GM23338 (cell line): ENCODE results near the gene ENDOV. TPM values are rescaled to one million over a fixed set of nuclear protein-coding genes. Genes with fewer than 3 reads are reported as not detected.

Experiments used
- ATAC-seq: fragments of 200-7000 bp; cut with Tn5 transposase; 3 replicates; pipeline ENCODE4 v1.9.1; 2020
- DNase-seq: peaks from one replicate; pipeline ENCODE4 v3.0.0-alpha.2; 2015; ENCODE audit warnings: low spot score
- H2AFZ ChIP-seq: fragments of 200-600 bp; sonication (generic); 2 replicates; pipeline ENCODE4 v1.8.0; 2016; ENCODE audit warnings: antibody characterized with exemption, mild to moderate bottlenecking, moderate library complexity
- H3F3A ChIP-seq: fragments of 200-600 bp; sonication (generic); replicated peaks from 2 replicates; pipeline ENCODE4 v1.8.0; 2017; ENCODE audit warnings: antibody characterized with exemption, mixed run types, low read depth
- H3K27ac ChIP-seq: fragments of 200-600 bp; sonication (generic); 2 replicates; pipeline ENCODE4 v1.6.1; 2016; ENCODE audit warnings: low read depth
- H3K27me3 ChIP-seq: fragments of 200-600 bp; sonication (generic); 2 replicates; pipeline ENCODE4 v1.8.0; 2016; ENCODE audit warnings: mild to moderate bottlenecking, mixed run types, moderate library complexity; ENCODE audit not compliant: insufficient read depth
- H3K36me3 ChIP-seq: fragments of 200-600 bp; sonication (generic); 2 replicates; pipeline ENCODE4 v1.8.0; 2016; ENCODE audit warnings: mild to moderate bottlenecking; ENCODE audit not compliant: insufficient read depth
- H3K4me1 ChIP-seq: fragments of 200-600 bp; sonication (generic); 2 replicates; pipeline ENCODE4 v1.8.0; 2016; ENCODE audit warnings: mild to moderate bottlenecking, moderate library complexity; ENCODE audit not compliant: insufficient read depth
- H3K4me2 ChIP-seq: fragments of 200-600 bp; sonication (generic); 2 replicates; pipeline ENCODE4 v1.7.1; 2017; ENCODE audit warnings: mixed run types
- H3K4me3 ChIP-seq: fragments of 200-600 bp; sonication (generic); 2 replicates; pipeline ENCODE4 v1.6.1; 2016; ENCODE audit warnings: mixed run types
- H3K79me2 ChIP-seq: fragments of 200-600 bp; sonication (generic); replicated peaks from 2 replicates; pipeline ENCODE4 v1.8.0; 2017; ENCODE audit warnings: mild to moderate bottlenecking; ENCODE audit not compliant: insufficient read depth
- H3K9me2 ChIP-seq: fragments of 200-600 bp; sonication (generic); 2 replicates; pipeline ENCODE4 v1.8.0; 2017; ENCODE audit not compliant: insufficient read depth
- H4K20me1 ChIP-seq: fragments of 200-600 bp; sonication (generic); replicated peaks from 2 replicates; pipeline ENCODE4 v1.8.0; 2017; ENCODE audit warnings: mild to moderate bottlenecking; ENCODE audit not compliant: insufficient read depth
- H3K27ac Mint-ChIP-seq: 2 replicates; pipeline ENCODE4 v1.8.0; 2020; ENCODE audit warnings: inconsistent platforms, mild to moderate bottlenecking, moderate library complexity, mixed read lengths
- H3K27me3 Mint-ChIP-seq: 3 replicates; pipeline ENCODE4 v1.8.0; 2022; ENCODE audit warnings: low read depth, mild to moderate bottlenecking, moderate library complexity, mixed read lengths, inconsistent platforms; ENCODE audit not compliant: insufficient read depth, poor library complexity
- H3K36me3 Mint-ChIP-seq: 3 replicates; pipeline ENCODE4 v1.8.0; 2021; ENCODE audit warnings: low read depth, mild to moderate bottlenecking, inconsistent platforms, moderate library complexity, mixed read lengths
- H3K4me1 Mint-ChIP-seq: 3 replicates; pipeline ENCODE4 v1.8.0; 2020; ENCODE audit warnings: mild to moderate bottlenecking, inconsistent platforms, mixed read lengths
- H3K4me3 Mint-ChIP-seq: 3 replicates; pipeline ENCODE4 v1.8.0; 2021; ENCODE audit warnings: moderate library complexity, mild to moderate bottlenecking, inconsistent platforms, mixed read lengths
- H3K9me3 Mint-ChIP-seq: 3 replicates; pipeline ENCODE4 v1.8.0; 2020; ENCODE audit warnings: moderate library complexity, mild to moderate bottlenecking, inconsistent platforms, mixed read lengths
- CREB1 ChIP-seq: fragments of 250-450 bp; sonication (Bioruptor Pico); IDR thresholded peaks from 2 replicates; pipeline ENCODE4 v1.5.0; 2020; ENCODE audit warnings: low read depth, mild to moderate bottlenecking, moderate library complexity
- EZH2 ChIP-seq: fragments of 200-600 bp; sonication (generic); IDR thresholded peaks from one replicate; pipeline ENCODE4 v1.8.0; 2017; ENCODE audit warnings: antibody characterized with exemption, mild to moderate bottlenecking, low read depth; ENCODE audit not compliant: unreplicated experiment
- EZH2phosphoT487 ChIP-seq: fragments of 200-600 bp; sonication (generic); IDR thresholded peaks from one replicate; pipeline ENCODE4 v1.8.1; 2018; ENCODE audit warnings: antibody characterized with exemption; ENCODE audit not compliant: unreplicated experiment
- JUNB ChIP-seq: IDR thresholded peaks from one replicate; pipeline ENCODE4 v1.6.1; 2016; ENCODE audit warnings: antibody characterized with exemption; ENCODE audit not compliant: unreplicated experiment
- NANOG ChIP-seq: IDR thresholded peaks from 2 replicates; pipeline ENCODE4 v1.6.1; 2016; ENCODE audit warnings: antibody characterized with exemption, borderline replicate concordance
- POLR2AphosphoS5 ChIP-seq: IDR thresholded peaks from 2 replicates; pipeline ENCODE4 v1.6.1; 2016; ENCODE audit warnings: antibody characterized with exemption, low read depth
- ZNF114 ChIP-seq: fragments of 250-450 bp; sonication (Bioruptor Pico); IDR thresholded peaks from 2 replicates; pipeline ENCODE4 v1.5.0; 2020; ENCODE audit warnings: mild to moderate bottlenecking, moderate library complexity
- ZNF331 ChIP-seq: fragments of 250-450 bp; sonication (Bioruptor Pico); IDR thresholded peaks from 2 replicates; pipeline ENCODE4 v1.5.0; 2020; ENCODE audit warnings: low read depth, mild to moderate bottlenecking, moderate library complexity
- polyA plus RNA-seq: library from polyadenylated mRNA; unstranded; fragments of >200 nt; fragmentation: Nextera tagmentation; extraction: Ambion mirVana; gene quantifications from 2 replicates; pipeline ENCODE4 v1.2.1, GENCODE V29; 2016
- total RNA-seq: library from RNA; depleted of rRNA; stranded (reverse); fragments of >200 nt; shearing (Covaris generic); gene quantifications from 2 replicates; pipeline ENCODE4 v1.2.3, GENCODE V29; 2014
- TF ChIP-seq, protein P1 (sequence below): IDR thresholded peaks from one replicate; pipeline ENCODE4 v1.6.1; 2018; ENCODE audit warnings: antibody characterized with exemption; ENCODE audit not compliant: unreplicated experiment
- TF ChIP-seq, protein P2 (sequence below): IDR thresholded peaks from 2 replicates; pipeline ENCODE4 v1.6.1; 2016; ENCODE audit warnings: antibody characterized with exemption
- TF ChIP-seq, protein P3 (sequence below), 2 experiments: fragments of 200-600 bp in 1 of 2; sonication (generic) in 1 of 2; conservative IDR thresholded peaks; 2 replicates each; pipeline versions ENCODE4 v1.5.1 to v1.6.1; 2016 to 2017; ENCODE audit warnings: antibody characterized with exemption in 2 of 2, low read depth in 2 of 2, mild to moderate bottlenecking in 2 of 2, moderate library complexity in 1 of 2
- TF ChIP-seq, protein P4 (sequence below): fragments of 250-450 bp; sonication (Bioruptor Pico); IDR thresholded peaks from 2 replicates; pipeline ENCODE4 v1.5.0; 2020; ENCODE audit warnings: mild to moderate bottlenecking, moderate library complexity

Gene ENDOV
- total and polyA plus RNA-seq, 2 experiments from 2014 or later = 11.5 to 16.1 TPM

DNA sequence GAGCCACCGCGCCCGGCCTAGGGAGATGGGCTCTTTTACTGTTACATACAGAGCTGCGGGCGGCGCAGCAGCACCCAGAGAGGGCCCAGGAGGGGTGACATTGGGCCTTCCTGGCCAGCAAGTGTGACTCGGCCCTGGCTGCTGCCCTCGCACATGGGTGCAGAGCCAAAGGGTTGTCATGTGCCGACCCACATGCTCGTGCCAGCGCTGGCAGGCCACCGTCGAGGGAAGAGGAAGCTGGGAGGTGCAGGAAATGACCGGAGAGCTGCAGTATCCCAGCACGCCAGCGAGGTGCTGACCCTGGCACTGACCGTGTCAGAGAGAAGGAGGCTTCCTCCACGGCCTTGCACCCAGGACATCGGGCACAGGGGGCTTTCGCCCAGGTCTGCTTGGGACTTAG is 8.0 kb downstream of the ENDOV start (continued):
- TF ChIP-seq, protein P1, sequence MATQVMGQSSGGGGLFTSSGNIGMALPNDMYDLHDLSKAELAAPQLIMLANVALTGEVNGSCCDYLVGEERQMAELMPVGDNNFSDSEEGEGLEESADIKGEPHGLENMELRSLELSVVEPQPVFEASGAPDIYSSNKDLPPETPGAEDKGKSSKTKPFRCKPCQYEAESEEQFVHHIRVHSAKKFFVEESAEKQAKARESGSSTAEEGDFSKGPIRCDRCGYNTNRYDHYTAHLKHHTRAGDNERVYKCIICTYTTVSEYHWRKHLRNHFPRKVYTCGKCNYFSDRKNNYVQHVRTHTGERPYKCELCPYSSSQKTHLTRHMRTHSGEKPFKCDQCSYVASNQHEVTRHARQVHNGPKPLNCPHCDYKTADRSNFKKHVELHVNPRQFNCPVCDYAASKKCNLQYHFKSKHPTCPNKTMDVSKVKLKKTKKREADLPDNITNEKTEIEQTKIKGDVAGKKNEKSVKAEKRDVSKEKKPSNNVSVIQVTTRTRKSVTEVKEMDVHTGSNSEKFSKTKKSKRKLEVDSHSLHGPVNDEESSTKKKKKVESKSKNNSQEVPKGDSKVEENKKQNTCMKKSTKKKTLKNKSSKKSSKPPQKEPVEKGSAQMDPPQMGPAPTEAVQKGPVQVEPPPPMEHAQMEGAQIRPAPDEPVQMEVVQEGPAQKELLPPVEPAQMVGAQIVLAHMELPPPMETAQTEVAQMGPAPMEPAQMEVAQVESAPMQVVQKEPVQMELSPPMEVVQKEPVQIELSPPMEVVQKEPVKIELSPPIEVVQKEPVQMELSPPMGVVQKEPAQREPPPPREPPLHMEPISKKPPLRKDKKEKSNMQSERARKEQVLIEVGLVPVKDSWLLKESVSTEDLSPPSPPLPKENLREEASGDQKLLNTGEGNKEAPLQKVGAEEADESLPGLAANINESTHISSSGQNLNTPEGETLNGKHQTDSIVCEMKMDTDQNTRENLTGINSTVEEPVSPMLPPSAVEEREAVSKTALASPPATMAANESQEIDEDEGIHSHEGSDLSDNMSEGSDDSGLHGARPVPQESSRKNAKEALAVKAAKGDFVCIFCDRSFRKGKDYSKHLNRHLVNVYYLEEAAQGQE = no peak
- TF ChIP-seq EZH2phosphoT487 = no peak

DNA sequence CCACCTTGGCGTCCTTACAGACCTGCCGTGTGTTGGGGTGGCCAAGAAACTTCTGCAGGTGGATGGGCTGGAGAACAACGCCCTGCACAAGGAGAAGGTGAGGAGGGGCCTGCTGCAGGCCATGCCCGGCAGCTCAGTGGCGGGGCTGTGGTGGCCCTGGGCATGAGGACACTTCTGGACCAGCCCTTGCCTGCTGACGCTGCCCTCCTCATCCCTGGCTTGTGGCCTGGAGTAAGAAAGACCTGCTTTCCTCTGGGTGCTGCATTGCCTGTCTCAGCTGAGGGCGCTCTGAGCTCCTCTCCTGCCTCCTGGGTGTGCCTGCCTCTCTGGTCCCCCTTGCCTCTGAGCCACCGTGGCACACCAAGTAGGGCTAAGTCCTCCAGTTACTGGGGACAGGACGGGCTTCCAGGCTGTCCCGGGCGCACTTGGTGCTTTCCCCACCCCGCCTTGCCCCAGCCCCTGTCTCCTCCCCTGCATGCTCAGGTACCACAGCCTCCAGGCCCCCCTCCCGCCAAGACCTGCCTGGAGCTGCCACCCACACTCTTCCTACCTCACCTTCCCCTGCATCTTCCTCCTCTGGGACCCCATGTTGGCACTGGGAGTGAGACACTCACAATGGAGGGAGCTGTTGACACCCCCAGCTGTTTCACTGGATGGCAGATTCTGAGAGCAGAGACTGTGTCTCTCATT is 8.7 kb downstream of the ENDOV start:
- H3K4me1 Mint-ChIP-seq = peaks cover 4% of the 10 kb centered on the region; the same call in 2 of the 3 replicates
- Histone ChIP-seq H3K4me3 (no peak overlapping the region), H3K27me3 (no peaks in the 10 kb centered on the region), H3K36me3 (no peaks in the 10 kb centered on the region), H3K27ac (no peak overlapping the region), H3K79me2 (no peaks in the 10 kb centered on the region), H3F3A (no peaks in the 10 kb centered on the region), H3K4me1 (no peaks in the 10 kb centered on the region), H4K20me1 (no peaks in the 10 kb centered on the region), H3K9me2 (no peaks in the 10 kb centered on the region), H2AFZ (no peak overlapping the region), H3K4me2 (no peak overlapping the region)
- H3K36me3 Mint-ChIP-seq = no peaks in the 10 kb centered on the region; the same call in 2 of the 3 replicates
- ATAC-seq = no peak
- H3K9me3 Mint-ChIP-seq = no peaks in the 10 kb centered on the region
- no peak for DNase-seq
- peaks cover 11% of the 10 kb centered on the region for H3K27me3 Mint-ChIP-seq
- H3K4me3 Mint-ChIP-seq = no peak overlapping the region
- TF ChIP-seq CREB1 (CRISPR knock-in tag) (no peak), NANOG (no peak), POLR2AphosphoS5 (no peak), JUNB (no peak), EZH2 (no peak), EZH2phosphoT487 (no peak), ZNF331 (CRISPR knock-in tag) (no peak), ZNF114 (CRISPR knock-in tag) (no peak)
- TF ChIP-seq, protein P2, sequence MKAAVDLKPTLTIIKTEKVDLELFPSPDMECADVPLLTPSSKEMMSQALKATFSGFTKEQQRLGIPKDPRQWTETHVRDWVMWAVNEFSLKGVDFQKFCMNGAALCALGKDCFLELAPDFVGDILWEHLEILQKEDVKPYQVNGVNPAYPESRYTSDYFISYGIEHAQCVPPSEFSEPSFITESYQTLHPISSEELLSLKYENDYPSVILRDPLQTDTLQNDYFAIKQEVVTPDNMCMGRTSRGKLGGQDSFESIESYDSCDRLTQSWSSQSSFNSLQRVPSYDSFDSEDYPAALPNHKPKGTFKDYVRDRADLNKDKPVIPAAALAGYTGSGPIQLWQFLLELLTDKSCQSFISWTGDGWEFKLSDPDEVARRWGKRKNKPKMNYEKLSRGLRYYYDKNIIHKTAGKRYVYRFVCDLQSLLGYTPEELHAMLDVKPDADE = no peak
- TF ChIP-seq, protein P3, sequence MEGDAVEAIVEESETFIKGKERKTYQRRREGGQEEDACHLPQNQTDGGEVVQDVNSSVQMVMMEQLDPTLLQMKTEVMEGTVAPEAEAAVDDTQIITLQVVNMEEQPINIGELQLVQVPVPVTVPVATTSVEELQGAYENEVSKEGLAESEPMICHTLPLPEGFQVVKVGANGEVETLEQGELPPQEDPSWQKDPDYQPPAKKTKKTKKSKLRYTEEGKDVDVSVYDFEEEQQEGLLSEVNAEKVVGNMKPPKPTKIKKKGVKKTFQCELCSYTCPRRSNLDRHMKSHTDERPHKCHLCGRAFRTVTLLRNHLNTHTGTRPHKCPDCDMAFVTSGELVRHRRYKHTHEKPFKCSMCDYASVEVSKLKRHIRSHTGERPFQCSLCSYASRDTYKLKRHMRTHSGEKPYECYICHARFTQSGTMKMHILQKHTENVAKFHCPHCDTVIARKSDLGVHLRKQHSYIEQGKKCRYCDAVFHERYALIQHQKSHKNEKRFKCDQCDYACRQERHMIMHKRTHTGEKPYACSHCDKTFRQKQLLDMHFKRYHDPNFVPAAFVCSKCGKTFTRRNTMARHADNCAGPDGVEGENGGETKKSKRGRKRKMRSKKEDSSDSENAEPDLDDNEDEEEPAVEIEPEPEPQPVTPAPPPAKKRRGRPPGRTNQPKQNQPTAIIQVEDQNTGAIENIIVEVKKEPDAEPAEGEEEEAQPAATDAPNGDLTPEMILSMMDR (conservative IDR thresholded peaks at IDR 0.05; ENCODE audit: low read depth in 2 of 2) = no peak; a peak in 1 of 4 replicates
- TF ChIP-seq, protein P4, sequence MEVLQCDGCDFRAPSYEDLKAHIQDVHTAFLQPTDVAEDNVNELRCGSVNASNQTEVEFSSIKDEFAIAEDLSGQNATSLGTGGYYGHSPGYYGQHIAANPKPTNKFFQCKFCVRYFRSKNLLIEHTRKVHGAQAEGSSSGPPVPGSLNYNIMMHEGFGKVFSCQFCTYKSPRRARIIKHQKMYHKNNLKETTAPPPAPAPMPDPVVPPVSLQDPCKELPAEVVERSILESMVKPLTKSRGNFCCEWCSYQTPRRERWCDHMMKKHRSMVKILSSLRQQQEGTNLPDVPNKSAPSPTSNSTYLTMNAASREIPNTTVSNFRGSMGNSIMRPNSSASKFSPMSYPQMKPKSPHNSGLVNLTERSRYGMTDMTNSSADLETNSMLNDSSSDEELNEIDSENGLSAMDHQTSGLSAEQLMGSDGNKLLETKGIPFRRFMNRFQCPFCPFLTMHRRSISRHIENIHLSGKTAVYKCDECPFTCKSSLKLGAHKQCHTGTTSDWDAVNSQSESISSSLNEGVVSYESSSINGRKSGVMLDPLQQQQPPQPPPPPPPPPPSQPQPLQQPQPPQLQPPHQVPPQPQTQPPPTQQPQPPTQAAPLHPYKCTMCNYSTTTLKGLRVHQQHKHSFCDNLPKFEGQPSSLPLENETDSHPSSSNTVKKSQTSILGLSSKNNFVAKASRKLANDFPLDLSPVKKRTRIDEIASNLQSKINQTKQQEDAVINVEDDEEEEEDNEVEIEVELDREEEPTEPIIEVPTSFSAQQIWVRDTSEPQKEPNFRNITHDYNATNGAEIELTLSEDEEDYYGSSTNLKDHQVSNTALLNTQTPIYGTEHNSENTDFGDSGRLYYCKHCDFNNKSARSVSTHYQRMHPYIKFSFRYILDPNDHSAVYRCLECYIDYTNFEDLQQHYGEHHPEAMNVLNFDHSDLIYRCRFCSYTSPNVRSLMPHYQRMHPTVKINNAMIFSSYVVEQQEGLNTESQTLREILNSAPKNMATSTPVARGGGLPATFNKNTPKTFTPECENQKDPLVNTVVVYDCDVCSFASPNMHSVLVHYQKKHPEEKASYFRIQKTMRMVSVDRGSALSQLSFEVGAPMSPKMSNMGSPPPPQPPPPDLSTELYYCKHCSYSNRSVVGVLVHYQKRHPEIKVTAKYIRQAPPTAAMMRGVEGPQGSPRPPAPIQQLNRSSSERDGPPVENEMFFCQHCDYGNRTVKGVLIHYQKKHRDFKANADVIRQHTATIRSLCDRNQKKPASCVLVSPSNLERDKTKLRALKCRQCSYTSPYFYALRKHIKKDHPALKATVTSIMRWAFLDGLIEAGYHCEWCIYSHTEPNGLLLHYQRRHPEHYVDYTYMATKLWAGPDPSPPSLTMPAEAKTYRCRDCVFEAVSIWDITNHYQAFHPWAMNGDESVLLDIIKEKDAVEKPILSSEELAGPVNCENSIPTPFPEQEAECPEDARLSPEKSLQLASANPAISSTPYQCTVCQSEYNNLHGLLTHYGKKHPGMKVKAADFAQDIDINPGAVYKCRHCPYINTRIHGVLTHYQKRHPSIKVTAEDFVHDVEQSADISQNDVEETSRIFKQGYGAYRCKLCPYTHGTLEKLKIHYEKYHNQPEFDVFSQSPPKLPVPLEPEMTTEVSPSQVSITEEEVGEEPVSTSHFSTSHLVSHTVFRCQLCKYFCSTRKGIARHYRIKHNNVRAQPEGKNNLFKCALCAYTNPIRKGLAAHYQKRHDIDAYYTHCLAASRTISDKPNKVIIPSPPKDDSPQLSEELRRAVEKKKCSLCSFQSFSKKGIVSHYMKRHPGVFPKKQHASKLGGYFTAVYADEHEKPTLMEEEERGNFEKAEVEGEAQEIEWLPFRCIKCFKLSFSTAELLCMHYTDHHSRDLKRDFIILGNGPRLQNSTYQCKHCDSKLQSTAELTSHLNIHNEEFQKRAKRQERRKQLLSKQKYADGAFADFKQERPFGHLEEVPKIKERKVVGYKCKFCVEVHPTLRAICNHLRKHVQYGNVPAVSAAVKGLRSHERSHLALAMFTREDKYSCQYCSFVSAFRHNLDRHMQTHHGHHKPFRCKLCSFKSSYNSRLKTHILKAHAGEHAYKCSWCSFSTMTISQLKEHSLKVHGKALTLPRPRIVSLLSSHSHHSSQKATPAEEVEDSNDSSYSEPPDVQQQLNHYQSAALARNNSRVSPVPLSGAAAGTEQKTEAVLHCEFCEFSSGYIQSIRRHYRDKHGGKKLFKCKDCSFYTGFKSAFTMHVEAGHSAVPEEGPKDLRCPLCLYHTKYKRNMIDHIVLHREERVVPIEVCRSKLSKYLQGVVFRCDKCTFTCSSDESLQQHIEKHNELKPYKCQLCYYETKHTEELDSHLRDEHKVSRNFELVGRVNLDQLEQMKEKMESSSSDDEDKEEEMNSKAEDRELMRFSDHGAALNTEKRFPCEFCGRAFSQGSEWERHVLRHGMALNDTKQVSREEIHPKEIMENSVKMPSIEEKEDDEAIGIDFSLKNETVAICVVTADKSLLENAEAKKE (CRISPR knock-in tag) = no peak
- no peak overlapping the region for H3K27ac Mint-ChIP-seq
